Gastroesophageal sphincter (tissue), 4 donors: ENCODE measurements around the gene EPC1. TPM values are rescaled to one million over a fixed set of nuclear protein-coding genes. Genes with fewer than 3 reads are reported as not detected.

Source experiments
- ATAC-seq: fragments of 150-250 bp; one replicate; pipeline ENCODE4 v1.9.1; 2016; ENCODE audit warnings: mild to moderate bottlenecking, moderate library complexity
- H3K27ac ChIP-seq, 4 donors: fragments of 200-600 bp; sonication (generic) in 3 of 4; 1 replicate in 3 of 4; 2 replicates in 1 of 4; pipeline ENCODE4 v1.5.1; 2016 to 2019
- H3K27me3 ChIP-seq: fragments of 200-600 bp; sonication (generic); one replicate; pipeline ENCODE4 v1.5.1; 2019
- H3K36me3 ChIP-seq, 2 donors: fragments of 200-600 bp; sonication (generic); one replicate each; pipeline ENCODE4 v1.5.1; 2019; ENCODE audit warnings: control low read depth in 1 of 2
- H3K4me1 ChIP-seq, 3 donors: fragments of 200-600 bp; sonication (generic); 1 replicate in 2 of 3; 2 replicates in 1 of 3; pipeline ENCODE4 v1.5.1; 2016 to 2019; ENCODE audit warnings: control low read depth in 2 of 3
- H3K4me3 ChIP-seq, 2 donors: fragments of 200-600 bp; sonication (generic); one replicate each; pipeline ENCODE4 v1.5.1; 2019; ENCODE audit warnings: mild to moderate bottlenecking in 1 of 2, moderate library complexity in 1 of 2
- H3K9me3 ChIP-seq, 3 donors: fragments of 200-600 bp; sonication (generic); one replicate each; pipeline ENCODE4 v1.5.1; 2017 to 2019; ENCODE audit warnings: control low read depth in 2 of 3
- EP300 ChIP-seq: sonication (generic); formaldehyde crosslinking; IDR thresholded peaks from one replicate; pipeline ENCODE4 v1.6.1; 2017; ENCODE audit warnings: antibody characterized with exemption, mild to moderate bottlenecking
- POLR2A ChIP-seq, 2 donors: fragments of 450-650 bp; IDR thresholded peaks; one replicate each; pipeline ENCODE4 v1.6.1; 2017; ENCODE audit warnings: antibody characterized with exemption in 2 of 2, mild to moderate bottlenecking in 2 of 2, moderate library complexity in 1 of 2
- POLR2AphosphoS5 ChIP-seq: sonication (generic); formaldehyde crosslinking; IDR thresholded peaks from one replicate; pipeline ENCODE4 v1.6.1; 2017; ENCODE audit warnings: antibody characterized with exemption
- WGBS, 2 donors: methylation state at CpG; one replicate each; pipeline ENCODE4 v1.1.5; 2018; ENCODE audit warnings: low coverage in 1 of 2; 5-methylcytosine and 5-hydroxymethylcytosine counted together
- total RNA-seq, 4 donors: library from RNA; depleted of rRNA; stranded (reverse); fragments of >200 nt; gene quantifications; one replicate each; pipeline ENCODE4 v1.1.0, GENCODE V29; 2016
- TF ChIP-seq, protein P1 (sequence below), 4 experiments: fragments of 200-600 bp in 2 of 4; fragments of 450-650 bp in 2 of 4; sonication (generic) in 1 of 4; IDR thresholded peaks; one replicate each; pipeline ENCODE4 v1.5.1; 2017 to 2019; ENCODE audit warnings: antibody characterized with exemption in 4 of 4, mild to moderate bottlenecking in 2 of 4, moderate library complexity in 2 of 4

Gene EPC1
- total RNA-seq, 4 donors from 2014 or later = 24.1 to 61.3 (median 32.3) TPM

DNA sequence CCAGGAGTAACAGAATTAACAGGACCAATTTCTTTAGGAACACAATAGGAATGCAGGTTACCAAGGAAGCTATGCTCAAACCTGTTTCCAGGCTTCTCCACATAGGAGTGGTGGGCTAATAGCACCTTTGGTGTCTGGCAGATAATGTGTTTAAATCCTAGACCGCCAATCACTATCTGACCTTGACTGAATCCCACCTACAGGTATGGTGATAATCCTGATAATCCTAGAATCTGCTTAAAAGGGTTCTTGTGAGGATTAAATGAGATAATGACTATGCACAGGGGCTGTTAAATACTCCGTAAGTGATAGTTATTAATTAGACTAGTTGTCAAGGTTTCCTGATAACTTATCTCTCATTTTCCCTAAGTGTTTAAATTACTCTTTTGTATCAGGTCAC lies 81.2 kb downstream of the EPC1 start:
- no peak for ATAC-seq
- Histone ChIP-seq H3K4me3 (no peak overlapping the region), H3K4me1 (no peaks in the 10 kb centered on the region), H3K27me3 (no peaks in the 10 kb centered on the region), H3K36me3 (peaks cover 3 to 39% of the 10 kb centered on the region in 2 donors), H3K27ac (no peak overlapping the region), H3K9me3 (no peaks in the 10 kb centered on the region)
- TF ChIP-seq, protein P1, sequence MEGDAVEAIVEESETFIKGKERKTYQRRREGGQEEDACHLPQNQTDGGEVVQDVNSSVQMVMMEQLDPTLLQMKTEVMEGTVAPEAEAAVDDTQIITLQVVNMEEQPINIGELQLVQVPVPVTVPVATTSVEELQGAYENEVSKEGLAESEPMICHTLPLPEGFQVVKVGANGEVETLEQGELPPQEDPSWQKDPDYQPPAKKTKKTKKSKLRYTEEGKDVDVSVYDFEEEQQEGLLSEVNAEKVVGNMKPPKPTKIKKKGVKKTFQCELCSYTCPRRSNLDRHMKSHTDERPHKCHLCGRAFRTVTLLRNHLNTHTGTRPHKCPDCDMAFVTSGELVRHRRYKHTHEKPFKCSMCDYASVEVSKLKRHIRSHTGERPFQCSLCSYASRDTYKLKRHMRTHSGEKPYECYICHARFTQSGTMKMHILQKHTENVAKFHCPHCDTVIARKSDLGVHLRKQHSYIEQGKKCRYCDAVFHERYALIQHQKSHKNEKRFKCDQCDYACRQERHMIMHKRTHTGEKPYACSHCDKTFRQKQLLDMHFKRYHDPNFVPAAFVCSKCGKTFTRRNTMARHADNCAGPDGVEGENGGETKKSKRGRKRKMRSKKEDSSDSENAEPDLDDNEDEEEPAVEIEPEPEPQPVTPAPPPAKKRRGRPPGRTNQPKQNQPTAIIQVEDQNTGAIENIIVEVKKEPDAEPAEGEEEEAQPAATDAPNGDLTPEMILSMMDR (IDR thresholded peaks at IDR 0.05) = no peak
- no peak for TF ChIP-seq EP300
- no peak for TF ChIP-seq POLR2A (IDR thresholded peaks at IDR 0.05)
- TF ChIP-seq POLR2AphosphoS5 = no peak
- WGBS, 2 donors = 77 to 80% methylated on average over 1 to 2 of the region's 2 CpGs

GRCh38 chr10:32263300-32263699 lies 83.7 kb downstream of the EPC1 start:
- WGBS, 2 donors = 71% methylated on average over 1 of the region's 1 CpG; no CpG with 5 or more reads in 1 of the 2 donors
- Histone ChIP-seq H3K4me1 (no peaks in the 10 kb centered on the region), H3K27me3 (no peaks in the 10 kb centered on the region), H3K27ac (no peak overlapping the region), H3K36me3 (peaks cover 3 to 15% of the 10 kb centered on the region in 2 donors), H3K9me3 (no peaks in the 10 kb centered on the region), H3K4me3 (no peak overlapping the region)
- TF ChIP-seq, protein P1 (IDR thresholded peaks at IDR 0.05) = no peak
- TF ChIP-seq POLR2AphosphoS5 (no peak), EP300 (no peak), POLR2A (IDR thresholded peaks at IDR 0.05) (no peak)
- no peak for ATAC-seq

GRCh38 chr10:32259551-32259950 lies 87.4 kb downstream of the EPC1 start:
- 95 to 100% methylated on average over 2 to 3 of the region's 4 CpGs for WGBS, 2 donors
- Histone ChIP-seq H3K4me1 (peaks cover 0 to 8% (median 0%) of the 10 kb centered on the region in 3 donors), H3K9me3 (no peaks in the 10 kb centered on the region), H3K36me3 (no peaks in the 10 kb centered on the region), H3K27me3 (no peaks in the 10 kb centered on the region), H3K4me3 (no peak overlapping the region), H3K27ac (no peak overlapping the region)
- ATAC-seq = no peak
- TF ChIP-seq, protein P1 (IDR thresholded peaks at IDR 0.05) = no peak
- no peak for TF ChIP-seq POLR2A (IDR thresholded peaks at IDR 0.05)
- no peak for TF ChIP-seq EP300
- no peak for TF ChIP-seq POLR2AphosphoS5

GRCh38 chr10:32256613-32257437 lies 90.1 kb downstream of the EPC1 start:
- H3K36me3 ChIP-seq = no peaks in the 10 kb centered on the region
- peak; percentile 39 for ATAC-seq
- TF ChIP-seq EP300 = no peak
- TF ChIP-seq, protein P1 (IDR thresholded peaks at IDR 0.05) = peak; percentile 85 to 95 (median 88)
- no peak for TF ChIP-seq POLR2AphosphoS5
- no peaks in the 10 kb centered on the region for H3K27me3 ChIP-seq
- WGBS, 2 donors = 4 to 15% methylated on average over 4 to 8 of the region's 12 CpGs
- H3K27ac ChIP-seq = no peak overlapping the region
- H3K9me3 ChIP-seq = no peaks in the 10 kb centered on the region
- peaks cover 0 to 8% (median 0%) of the 10 kb centered on the region in 3 donors for H3K4me1 ChIP-seq
- H3K4me3 ChIP-seq = no peak overlapping the region

DNA sequence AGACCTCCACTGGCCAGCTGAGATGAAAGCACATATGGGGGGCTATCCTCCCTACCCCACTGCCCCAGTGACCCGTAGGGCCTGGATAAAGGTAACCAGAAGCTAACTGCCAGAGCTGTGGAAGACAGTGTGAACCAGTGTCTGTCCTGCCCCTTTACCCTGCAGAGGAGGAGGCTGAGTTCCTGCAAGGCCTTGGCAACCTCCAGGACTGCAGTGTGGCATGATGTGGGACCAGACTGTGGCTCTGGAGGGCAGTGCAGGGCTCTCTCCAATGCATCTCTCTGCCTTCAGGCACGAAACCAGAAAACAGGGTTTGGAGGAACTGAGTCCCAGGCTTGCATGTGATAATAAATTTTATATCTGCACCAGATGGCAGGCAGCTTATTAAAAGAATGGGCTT lies 93.1 kb downstream of the EPC1 start:
- Histone ChIP-seq H3K9me3 (no peaks in the 10 kb centered on the region), H3K36me3 (no peaks in the 10 kb centered on the region), H3K4me3 (no peak overlapping the region), H3K4me1 (peaks cover 0 to 8% (median 0%) of the 10 kb centered on the region in 3 donors), H3K27me3 (no peaks in the 10 kb centered on the region), H3K27ac (no peak overlapping the region)
- no peak for ATAC-seq
- TF ChIP-seq POLR2AphosphoS5 (no peak), EP300 (no peak), POLR2A (IDR thresholded peaks at IDR 0.05) (no peak)
- TF ChIP-seq, protein P1 (IDR thresholded peaks at IDR 0.05) = no peak
- 100% methylated on average over 1 of the region's 2 CpGs; no CpG with 5 or more reads in 1 of the 2 donors for WGBS, 2 donors
